HL-60/S4 (cell line): ENCODE measurements around the gene CCP110.

Source experiments
- in situ Hi-C: fragments of 300-500 bp; cut with MboI; formaldehyde crosslinking; loops from 2 replicates; pipeline ENCODE4 v1.14.3; 2022; ENCODE audit warnings: low sequenced_read_pairs

The CCP110 gene

GRCh38 chr16:19595043-19595767, 71.5 kb downstream of the CCP110 start:
- in situ Hi-C loops = loop anchor here (25.0 kb wide), 1 partner anchor 792 kb away; no protein-coding TSS in a partner anchor

- in situ Hi-C loops = loop anchor here (25.0 kb wide), 1 partner anchor 788 kb away; no protein-coding TSS in a partner anchor
These were observed 75.2 kb downstream of the CCP110 start for GRCh38 chr16:19598805-19599510.

- in situ Hi-C loops = loop anchor here (10.0 to 25.0 kb wide), 2 partner anchors 285 to 787 kb away; partner anchors contain the start of gene GPRC5B
These were observed 76.4 kb downstream of the CCP110 start for GRCh38 chr16:19599968-19600716.

- in situ Hi-C loops = loop anchor here (10.0 kb wide), 1 partner anchor 283 kb away; the partner anchor contains the start of gene GPRC5B
These were observed 77.6 kb downstream of the CCP110 start for GRCh38 chr16:19601083-19601976.
